C4-2B (cell line): ENCODE measurements around the gene ST8SIA6.

Experiments
- H3K27ac ChIP-seq: fragments of 450-650 bp; 2 replicates; pipeline ENCODE4 v1.5.1; 2017
- CTCF ChIP-seq: fragments of 450-650 bp; conservative IDR thresholded peaks from 2 replicates; pipeline ENCODE4 v1.5.1; 2017; ENCODE audit warnings: mild to moderate bottlenecking
- ZFX ChIP-seq: fragments of 450-650 bp; IDR thresholded peaks from 2 replicates; pipeline ENCODE4 v1.6.1; 2017

The ST8SIA6 gene

GRCh38 chr10:17289763-17290162 is 164.6 kb downstream of the ST8SIA6 start:
- no peak for TF ChIP-seq ZFX
- TF ChIP-seq CTCF, result no peak
- H3K27ac ChIP-seq, result no peak overlapping the region

- TF ChIP-seq ZFX (no peak), CTCF (no peak)
These were observed 167.5 kb downstream of the ST8SIA6 start for GRCh38 chr10:17286562-17287550.

GRCh38 chr10:17282311-17282710 is 172.1 kb downstream of the ST8SIA6 start:
- TF ChIP-seq ZFX, result no peak
- TF ChIP-seq CTCF, result no peak
- H3K27ac ChIP-seq, result no peak overlapping the region

More at GRCh38 chr10:17286562-17287550, 167.5 kb downstream of the ST8SIA6 start:
- no peak overlapping the region for H3K27ac ChIP-seq

GRCh38 chr10:17278607-17279240 is 175.7 kb downstream of the ST8SIA6 start:
- TF ChIP-seq CTCF (no peak), ZFX (no peak)
- no peak overlapping the region for H3K27ac ChIP-seq

- no peak overlapping the region for H3K27ac ChIP-seq
- TF ChIP-seq ZFX (no peak), CTCF (no peak)
These were observed 177.5 kb downstream of the ST8SIA6 start for GRCh38 chr10:17276756-17277424.

GRCh38 chr10:17273403-17273802 is 181.0 kb downstream of the ST8SIA6 start:
- TF ChIP-seq CTCF (no peak), ZFX (no peak)
- no peak overlapping the region for H3K27ac ChIP-seq

GRCh38 chr10:17272648-17273047 is 181.7 kb downstream of the ST8SIA6 start:
- no peak overlapping the region for H3K27ac ChIP-seq
- TF ChIP-seq ZFX (no peak), CTCF (no peak)
